ENCODE results near the gene KCNH4.

The KCNH4 gene

DNA sequence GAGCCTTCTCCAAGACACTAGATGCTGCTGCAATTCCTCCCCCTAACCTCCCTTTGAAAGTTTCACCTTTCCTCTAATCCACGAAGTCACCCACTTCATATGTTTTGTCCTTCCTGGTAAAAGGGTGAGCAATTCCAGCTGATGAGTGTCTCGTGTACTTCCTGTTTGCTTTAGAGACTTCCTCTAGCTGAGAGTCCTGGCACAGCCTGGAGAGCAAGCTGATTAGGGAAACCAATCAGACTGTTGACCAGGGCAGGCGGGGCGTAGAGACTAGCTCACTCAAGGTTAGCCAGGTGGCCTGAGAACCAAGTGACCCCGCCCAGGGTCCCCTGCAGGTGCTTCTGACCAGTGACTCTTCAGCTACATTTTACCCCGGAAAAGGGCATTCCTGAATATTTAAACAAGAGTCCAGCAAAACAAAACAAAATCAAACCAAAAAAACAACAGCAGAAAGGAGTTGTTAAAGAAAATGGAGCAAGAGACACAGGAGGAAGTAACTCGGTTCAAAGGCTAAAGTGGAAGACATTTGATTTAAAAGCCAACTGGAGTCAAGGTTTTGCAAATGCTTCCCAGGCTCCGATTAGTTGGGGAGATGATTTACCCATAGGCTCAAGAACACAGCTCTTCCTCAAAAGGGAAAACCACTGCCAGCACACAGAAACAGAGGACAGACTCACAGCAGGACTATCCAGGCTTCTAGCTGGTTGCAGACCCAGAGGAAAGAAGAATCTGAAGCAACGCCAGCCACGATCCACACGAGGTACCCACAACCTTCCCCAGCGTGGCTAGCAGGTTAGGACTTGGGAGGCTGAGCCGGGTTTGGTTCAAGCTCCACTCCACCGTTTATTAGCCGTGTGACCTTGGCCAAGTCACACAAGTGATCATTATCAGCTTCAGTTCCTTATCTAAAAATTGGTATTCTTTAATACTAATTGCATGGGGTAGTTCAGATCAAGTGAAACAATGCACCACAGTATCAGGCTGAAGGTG, 45.0 kb downstream of the KCNH4 start:
- DNase-seq: peak; percentile 22

DNA sequence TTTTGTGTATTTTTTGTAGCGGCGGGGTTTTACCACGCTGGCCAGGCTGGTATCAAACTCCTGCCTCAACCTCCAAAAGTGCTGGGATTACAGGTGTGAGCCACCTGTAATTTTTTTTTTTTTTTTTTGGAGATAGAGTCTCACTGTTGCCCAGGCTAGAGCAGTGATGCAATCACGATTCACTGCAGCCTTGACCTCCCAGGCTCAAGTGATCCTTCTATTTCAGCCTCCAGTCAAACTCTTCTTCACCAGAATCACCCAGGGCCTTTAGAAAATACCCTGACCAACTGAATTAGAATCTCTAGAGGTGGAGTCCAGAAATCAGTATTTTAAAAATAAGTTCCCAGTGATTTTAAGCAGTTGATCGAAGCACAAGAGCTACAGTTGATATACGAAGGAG, 45.8 kb downstream of the KCNH4 start:
- DNase-seq: no peak

DNA sequence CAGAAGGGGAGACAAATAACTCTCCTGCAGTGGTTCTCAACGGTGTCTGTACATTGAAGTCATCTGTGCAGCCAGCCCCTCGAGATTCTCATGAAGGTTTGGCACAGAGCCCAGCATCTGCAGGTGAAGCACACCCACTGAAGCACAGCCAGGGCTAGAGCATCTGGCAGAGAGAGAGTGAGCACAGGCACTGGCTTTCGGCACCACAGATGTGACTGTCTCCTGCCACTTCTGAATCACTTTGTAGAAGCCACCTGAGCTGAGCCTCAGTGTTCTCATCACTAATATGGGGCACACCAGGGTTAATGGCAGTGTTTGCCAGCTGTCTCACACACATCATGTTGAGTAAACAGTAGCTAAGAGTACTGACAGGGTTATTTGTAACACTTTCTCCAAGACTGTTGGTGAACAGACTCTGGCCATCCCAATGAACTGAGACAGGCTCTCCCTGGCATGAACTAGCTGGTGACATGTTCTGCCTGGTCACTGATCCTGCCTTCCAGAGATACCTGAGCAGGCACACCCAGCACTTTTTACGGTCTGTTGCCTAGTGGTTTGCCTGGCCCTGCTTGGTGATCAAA, 47.4 kb downstream of the KCNH4 start:
- peak; percentile 53 for DNase-seq

DNA sequence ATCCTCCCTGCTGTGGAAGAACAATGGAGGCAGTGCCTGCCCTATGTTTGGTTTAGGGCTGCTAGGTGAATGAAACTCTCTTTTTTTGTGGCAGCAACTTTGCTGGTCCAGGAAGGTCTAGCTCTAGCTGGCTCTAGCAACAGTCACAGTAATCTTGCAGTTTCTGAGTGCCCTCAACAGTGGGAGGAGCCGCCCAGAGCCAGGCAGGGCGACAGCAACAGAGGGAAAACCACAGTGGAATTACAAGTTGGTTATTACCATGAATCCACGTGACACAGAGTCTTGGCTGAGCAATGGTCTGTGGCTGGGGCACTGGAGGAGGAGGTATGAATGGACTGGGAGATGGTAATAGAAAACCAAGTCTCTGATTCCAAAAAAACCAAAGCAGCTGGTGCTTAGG, 48.0 kb downstream of the KCNH4 start:
- peak; percentile 13 for DNase-seq

DNA sequence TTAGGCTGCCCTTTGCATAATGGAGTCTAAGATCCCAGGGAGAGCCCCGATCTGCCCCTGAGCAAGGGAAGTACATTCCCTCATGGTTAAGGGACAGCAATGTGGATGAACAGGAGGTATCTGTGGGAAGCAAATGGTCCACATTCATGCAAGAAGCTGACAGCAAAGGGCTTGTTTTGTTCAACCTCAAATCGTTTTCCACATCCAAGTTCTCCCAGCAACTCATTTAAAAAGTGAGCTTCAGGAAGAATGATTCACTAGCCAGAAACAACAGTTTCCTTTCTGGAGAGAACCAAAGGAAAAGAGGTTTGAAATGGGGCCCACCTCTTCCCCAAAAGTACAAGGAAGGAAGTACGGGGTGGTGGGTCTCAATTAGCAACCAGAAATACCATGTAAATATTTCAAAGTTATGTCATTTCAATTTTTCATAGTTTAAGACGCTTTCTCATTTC, 48.9 kb downstream of the KCNH4 start:
- no peak for DNase-seq

DNA sequence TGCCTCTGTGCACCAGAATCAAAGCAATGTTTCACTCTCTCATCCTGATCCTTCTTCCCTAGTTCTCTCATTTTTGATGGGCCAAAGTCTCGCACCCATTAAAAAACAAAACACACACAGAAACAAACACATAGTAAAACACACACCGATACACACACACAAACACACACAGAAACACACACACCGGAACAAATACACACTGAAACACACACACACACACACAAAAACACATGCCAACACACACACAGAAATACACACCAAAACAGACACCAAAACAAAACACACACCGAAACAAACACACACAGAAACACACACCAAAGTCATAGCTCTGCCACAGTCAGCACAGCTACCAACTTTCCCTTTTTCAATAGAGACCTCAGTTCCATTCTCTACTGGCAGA, 49.7 kb downstream of the KCNH4 start:
- DNase-seq: no peak

DNA sequence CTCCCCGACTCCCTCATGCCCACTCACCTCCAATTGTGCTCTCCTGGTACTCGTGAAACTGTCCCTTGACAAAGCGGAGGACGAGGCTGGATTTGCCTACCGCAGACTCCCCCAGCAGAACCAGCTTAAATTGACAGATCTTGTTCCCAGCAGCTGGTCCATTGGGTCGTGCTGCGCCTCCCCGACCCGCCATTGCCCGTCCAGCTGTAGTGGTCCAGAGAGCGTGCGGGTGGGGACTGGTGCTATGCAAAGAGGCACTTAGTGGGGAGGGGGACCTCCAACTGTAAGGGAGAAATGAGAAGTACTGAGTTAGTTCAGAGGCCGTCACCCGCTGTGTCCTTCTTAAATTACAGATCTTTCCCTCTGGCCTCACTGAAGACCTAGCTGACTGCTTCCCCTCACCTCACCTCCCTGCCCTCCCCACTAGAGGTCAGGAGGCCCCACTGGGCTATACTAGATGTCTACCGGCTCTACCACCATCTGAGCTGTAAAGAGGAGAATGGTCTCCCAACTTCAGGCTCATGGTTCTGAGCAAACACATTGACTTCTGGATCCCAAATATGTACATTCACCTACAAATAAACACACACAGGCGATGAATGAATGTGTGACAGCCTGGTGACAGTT, 50.5 kb downstream of the KCNH4 start:
- DNase-seq: no peak

DNA sequence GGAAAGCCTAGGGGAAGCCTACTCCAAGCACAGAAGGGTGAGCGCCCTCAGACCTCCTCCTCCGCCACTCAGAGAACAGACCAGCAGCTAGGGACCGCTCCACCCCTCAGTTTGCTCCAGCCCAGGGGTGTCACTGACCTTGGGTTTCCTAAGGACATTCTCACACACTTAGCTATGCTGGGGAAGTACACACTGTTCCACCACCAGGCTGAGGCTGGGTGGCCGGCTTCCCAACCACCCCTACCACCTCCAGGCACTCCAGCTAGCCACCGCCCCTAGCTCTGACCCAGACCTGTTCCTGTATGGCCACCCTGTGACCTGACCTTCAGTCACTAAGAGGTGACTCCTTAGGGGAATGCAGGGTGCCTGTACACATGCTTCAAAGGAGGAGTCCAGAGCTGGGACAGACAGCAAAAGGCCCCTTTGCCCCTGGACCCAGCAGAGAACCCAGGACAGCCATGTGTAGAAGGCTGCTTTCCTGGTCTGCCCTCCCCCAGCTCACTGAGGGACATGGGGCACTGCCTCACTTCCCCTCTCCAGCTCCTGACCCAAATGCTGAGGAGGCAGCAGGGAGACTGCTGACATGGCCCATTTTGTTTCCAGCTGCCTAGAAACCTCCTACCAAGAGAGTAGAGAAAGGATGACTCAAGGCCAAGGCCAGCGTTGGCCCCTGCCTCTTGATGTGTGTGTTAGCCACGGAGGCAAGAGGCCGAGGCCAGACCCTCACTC, 51.7 kb downstream of the KCNH4 start:
- no peak for DNase-seq

DNA sequence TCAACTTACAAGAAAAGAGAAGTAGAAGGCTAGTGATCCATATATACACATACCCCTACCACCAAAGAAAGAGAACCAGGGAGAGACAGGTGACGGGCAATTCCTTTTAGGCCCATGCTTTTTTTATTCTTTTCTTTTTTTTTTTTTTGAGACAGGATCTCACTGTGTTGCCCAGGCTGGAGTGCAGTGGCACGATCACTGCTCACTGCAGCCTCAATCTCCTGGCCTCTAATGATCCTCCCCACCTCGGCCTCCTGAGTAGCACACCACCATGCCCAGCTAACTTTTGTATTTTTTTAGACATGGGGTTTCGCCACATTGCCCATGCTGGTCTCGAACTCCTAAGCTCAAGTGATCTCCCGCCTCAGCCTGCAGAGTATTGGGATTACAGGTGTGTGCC, 53.5 kb downstream of the KCNH4 start:
- no peak for DNase-seq

DNA sequence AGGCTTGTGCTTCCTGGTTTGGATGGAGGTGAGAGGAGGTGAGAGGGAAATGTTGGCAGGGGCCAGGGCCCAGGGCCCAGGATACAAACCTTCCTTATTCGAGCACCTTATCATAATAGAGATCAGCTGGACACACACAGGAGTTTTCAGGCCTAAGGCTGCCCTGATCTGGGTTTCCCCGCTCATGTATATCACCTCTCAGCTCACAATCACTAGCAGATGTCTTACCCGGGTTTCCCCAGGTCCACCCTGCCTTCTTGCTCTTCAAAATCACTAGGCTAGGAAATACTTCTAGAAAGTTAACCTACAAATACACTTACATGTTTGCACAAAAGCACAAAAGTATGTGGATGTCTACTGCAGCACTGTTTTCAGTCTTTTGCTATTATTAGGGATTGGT, 54.1 kb downstream of the KCNH4 start:
- no peak for DNase-seq

DNA sequence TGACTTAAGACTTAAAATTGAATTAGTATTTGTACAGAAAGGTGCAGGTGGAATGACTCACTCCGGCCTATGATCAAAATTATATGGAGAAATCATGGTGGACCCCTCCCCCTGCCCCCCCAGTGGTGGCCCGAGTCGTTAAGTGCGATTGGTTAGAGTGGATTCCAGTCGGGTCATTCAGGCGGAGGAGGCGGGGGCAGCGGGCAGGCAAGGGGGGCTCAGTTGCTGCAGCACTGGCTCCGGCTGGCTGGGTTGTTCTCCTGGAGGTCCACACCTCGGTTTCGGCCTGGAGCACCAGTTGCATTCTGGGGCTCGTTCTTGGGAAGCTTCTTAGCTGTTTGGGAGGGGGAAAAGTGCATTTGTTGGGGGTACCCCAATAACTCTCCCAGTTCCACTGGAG, 55.4 kb downstream of the KCNH4 start:
- no peak for DNase-seq

DNA sequence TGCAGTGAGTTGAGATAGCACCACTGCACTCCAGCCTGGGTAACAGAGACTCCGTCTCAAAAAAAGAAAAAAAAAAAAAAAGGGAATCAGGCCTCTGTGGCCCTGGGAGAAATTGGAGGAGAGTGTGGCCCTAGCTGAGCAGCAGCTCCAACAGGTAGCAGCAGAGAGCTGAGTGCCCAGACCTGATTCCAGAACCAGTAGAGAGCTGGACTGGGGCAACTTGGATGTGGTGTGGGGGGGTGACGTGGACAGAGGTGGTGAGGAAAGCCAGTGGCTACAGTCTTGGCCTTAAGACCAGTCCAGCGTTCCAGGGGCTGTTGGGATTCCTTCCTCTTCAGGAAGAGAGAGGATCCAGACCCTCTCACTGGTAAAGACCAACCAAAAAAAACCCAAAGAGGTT, 56.7 kb downstream of the KCNH4 start:
- DNase-seq: no peak

DNA sequence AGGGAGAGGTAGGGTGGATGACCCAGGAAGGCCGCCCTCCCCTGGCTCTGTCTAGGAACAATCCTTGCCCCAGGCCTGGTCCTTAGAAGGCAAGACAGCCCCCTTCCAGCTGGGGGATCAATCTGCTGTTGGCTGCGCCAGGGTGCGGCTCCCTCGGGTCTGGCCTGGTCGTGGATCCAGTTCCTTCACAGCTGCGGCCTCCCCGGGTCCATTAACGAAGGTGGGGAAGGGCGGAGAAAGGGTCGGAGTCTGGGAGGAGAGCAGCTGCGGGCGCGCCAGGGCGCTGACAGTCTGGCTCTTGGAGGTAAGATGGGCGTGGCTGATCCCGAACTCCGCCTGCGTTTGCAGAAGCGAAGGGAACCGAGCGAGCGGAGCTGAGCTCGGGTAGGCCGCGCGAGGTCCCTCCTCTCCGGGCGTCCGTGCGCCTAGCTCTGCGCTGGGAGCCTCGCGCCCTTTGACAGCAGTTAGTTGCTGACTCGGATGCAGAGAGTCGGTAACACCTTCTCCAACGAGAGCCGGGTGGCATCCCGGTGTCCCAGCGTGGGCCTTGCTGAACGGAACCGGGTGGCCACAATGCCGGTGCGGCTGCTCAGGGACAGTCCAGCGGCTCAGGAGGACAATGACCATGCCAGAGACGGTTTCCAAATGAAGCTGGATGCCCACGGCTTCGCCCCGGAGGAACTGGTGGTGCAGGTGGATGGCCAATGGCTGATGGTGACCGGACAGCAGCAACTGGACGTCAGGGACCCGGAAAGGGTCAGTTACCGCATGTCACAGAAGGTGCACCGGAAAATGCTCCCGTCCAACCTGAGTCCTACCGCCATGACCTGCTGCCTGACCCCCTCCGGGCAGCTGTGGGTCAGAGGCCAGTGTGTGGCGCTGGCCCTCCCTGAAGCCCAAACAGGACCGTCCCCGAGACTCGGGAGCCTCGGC, 58.3 kb downstream of the KCNH4 start, which contains the start of gene HSPB9:
Gene HSPB9 (plus strand): TSS at position 434 of the 933 bp plus-strand sequence. CDS start 47 bp downstream, at position 481.
- no peak for DNase-seq

DNA sequence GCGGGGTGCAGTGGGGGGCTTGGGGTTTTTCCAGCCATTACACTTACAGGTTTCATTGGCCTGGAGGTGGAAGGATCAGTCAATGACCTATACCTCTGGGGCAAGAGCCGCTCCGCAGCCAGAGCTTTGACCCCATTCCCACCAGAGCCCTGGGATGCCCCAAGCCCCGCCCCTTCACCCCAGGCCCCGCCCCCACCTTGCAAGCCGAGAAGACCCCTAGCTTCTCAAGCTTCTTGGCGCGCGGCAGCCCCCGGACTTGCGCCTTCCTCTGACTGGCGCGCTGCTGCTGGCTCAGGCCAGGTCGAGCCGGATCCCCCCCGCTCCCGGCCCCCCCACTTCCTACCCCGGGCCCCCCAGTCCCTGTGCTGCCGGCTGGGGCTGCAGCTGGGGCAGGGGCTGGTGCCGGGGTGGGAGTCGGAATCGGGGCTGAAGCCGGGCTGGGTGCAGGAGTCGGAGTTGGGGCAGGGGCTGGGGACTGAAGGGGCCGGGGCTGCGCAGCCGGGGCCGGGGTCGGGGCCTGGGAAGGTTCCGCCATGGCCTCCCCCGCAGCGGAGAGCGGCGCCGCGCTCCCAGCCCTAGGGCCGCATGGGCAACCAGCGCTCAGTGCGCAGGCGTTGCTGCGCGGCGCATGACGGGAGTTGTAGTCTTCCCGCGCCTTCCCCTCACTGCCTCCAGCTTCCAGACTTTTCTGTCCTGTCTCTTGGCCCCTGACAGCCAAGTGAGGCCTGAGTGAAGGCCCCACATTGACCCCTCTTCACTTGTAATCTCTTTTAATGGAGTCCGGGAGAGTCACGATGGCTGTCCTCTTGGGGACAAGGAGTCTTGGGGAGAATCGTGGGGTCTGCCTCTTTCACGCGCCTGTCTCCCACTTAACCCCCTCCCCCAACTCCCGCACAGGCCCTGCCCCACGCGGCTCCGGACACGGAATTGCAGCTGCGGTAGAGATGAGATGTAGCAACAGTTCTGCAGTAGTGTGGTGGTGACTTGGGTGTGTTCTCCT, 59.9 kb downstream of the KCNH4 start, which contains the start of gene KAT2A:
Gene KAT2A (minus strand): TSS at position 598 of the 1,000 bp plus-strand sequence. CDS start 63 bp downstream, at position 535.
- peak; percentile 67 for DNase-seq

DNA sequence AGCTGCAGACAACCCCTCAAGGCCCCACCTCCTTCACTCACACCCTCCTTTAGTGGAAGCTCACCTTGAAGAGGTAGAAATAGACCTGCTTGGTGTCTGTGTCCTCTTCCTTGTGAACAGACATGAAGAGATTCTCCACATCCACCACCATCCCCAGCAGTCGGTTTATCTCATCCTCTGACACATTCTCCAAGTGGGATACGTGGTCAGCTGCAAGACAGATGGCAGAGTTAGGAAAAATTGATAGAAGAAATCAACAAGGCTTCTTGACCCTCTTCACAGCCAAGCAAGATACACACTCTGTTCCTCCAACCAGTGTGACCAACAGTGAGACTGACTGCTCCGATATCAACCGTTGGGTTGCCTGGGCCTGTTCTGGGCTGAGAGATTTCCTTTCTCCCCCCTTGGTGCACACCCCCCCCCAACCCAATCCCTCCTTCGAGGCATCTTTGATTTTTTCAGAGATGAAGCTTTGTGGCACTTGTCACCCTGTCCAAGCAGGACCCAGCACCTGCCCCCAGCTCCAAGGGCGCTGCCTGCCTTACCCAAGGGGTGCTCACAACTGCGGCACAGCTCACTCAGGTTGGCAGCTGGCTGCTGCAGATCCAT, 60.7 kb downstream of the KCNH4 start:
- DNase-seq: no peak

DNA sequence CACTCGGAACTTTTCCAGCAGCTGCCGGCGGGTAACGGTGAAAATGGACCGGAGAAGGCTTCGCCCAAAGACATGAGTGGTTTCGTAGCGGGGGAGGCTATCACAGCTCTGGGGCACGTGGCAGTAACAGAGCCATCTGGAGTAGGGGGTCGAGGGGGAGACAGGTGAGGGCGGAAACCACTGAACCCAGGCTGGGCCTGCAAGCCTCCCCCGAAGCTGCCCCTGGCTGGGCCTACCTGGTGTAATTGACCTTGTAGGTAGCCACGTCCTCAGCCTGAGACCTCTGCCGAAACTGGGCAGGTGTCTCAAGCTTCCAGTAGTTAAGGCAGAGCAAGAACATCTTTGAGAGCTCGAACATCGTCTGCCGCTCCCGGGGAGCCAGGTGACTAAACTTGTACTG, 61.6 kb downstream of the KCNH4 start:
- DNase-seq: no peak

DNA sequence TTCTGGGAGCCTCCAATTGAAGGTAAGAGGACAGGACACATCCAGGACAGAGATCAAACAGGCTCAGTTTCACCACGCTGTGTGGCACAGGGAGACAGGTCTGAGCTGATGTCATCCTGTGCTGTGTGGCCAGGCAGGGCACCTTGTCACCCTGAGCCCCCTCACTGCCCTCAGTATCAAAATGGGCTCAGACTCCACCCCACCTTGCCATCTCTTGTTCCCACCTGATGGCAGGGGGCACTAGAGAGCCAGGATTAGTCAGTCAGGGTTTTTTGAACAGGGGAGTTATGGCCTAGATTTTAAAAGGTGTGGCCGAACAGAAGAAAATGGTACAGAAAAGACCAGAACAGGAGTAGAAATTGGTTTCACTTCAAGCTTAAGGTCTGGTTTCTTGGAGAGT, 62.4 kb downstream of the KCNH4 start:
- DNase-seq: peak; percentile 28

DNA sequence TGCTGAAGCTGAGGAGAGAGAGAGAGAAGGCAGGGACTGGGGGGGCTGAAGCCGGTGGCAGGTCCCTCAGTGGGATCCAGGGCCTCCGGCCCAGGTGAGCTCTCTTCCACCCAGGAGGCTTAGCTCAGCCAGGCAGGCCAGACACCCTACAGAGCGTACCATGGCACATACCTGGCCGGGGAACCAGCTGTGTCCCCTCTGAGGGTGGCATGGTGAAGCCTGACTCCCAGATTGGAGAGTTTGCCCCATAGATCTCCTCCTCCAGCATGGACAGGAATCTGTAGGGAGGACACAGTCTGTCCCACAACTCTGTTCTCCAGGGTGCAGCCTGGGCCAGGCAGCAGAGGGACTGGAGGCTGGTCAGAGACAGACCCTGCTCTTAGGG, 62.8 kb downstream of the KCNH4 start:
- DNase-seq: no peak

DNA sequence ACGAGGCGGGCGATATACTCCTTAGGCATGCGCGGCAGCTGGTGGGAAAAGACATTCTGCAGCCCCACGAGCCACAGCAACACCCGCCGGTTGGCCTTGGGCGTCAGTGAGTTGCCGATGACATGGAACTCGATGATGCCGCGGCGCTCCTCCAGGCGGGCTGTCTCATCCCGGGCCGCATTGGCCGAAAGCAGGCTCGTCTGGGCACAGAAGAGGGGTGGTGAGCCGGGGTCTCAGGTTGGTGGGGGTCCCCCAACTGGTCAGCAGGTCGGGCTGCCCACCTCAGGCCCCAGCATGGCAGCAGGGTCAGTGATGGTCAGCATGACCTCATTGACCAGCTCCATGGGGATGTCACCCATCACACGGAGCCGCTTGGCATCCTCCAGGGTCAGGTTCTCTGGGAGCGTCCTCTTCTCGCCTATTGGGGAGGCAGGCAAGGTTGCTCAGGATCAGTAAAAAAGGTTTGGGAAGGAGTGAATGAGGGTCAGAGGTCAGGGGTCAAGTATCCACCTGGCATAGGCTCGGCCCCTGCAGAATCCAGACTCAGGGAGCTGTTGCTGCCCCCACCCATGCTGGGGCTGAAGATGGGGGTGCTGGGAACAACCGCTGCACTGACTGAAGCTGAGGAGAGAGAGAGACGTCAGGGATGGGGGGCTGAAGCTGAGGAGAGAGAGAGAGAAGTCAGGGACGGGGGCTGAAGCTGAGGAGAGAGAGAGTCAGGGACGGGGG, 63.4 kb downstream of the KCNH4 start:
- no peak for DNase-seq
